Peyer's patch (tissue), 4 donors: Measurements from ENCODE around the gene ABCA9.

Experiments used
- POLR2A ChIP-seq, 2 donors: fragments of 450-650 bp; IDR thresholded peaks; one replicate each; pipeline ENCODE4 v1.5.1; 2017; ENCODE audit warnings: antibody characterized with exemption in 2 of 2, mild to moderate bottlenecking in 2 of 2, moderate library complexity in 2 of 2
- TF ChIP-seq, protein P1 (sequence below), 6 experiments: fragments of 450-650 bp in 4 of 6; fragments of 200-600 bp in 2 of 6; sonication (generic) in 1 of 6; IDR thresholded peaks; one replicate each; pipeline ENCODE4 v1.5.1; 2017 to 2019; ENCODE audit warnings: antibody characterized with exemption in 6 of 6, mild to moderate bottlenecking in 3 of 6, moderate library complexity in 1 of 6

- TF ChIP-seq, protein P1, sequence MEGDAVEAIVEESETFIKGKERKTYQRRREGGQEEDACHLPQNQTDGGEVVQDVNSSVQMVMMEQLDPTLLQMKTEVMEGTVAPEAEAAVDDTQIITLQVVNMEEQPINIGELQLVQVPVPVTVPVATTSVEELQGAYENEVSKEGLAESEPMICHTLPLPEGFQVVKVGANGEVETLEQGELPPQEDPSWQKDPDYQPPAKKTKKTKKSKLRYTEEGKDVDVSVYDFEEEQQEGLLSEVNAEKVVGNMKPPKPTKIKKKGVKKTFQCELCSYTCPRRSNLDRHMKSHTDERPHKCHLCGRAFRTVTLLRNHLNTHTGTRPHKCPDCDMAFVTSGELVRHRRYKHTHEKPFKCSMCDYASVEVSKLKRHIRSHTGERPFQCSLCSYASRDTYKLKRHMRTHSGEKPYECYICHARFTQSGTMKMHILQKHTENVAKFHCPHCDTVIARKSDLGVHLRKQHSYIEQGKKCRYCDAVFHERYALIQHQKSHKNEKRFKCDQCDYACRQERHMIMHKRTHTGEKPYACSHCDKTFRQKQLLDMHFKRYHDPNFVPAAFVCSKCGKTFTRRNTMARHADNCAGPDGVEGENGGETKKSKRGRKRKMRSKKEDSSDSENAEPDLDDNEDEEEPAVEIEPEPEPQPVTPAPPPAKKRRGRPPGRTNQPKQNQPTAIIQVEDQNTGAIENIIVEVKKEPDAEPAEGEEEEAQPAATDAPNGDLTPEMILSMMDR (IDR thresholded peaks at IDR 0.05): no peak
- no peak for TF ChIP-seq POLR2A (IDR thresholded peaks at IDR 0.05)
These were observed 16.4 kb downstream of the ABCA9 start for GRCh38 chr17:69044371-69044770.
